ENCODE measurements around the gene TCF4.

- no peak for TF ChIP-seq POLR2AphosphoS5 (IDR thresholded peaks at IDR 0.05)
- TF ChIP-seq CTCF (IDR thresholded peaks at IDR 0.05) = no peak
- TF ChIP-seq EP300 (IDR thresholded peaks at IDR 0.05; ENCODE audit: low read depth) = no peak
These were observed 180.0 kb downstream of the TCF4 start for GRCh38 chr18:55407774-55408535.
